HG03196 (cell line): Measurements from ENCODE around the gene FFAR3.

Experiments
- ATAC-seq: cut with Tn5 transposase; IDR thresholded peaks from one replicate; pipeline ENCODE4 v1.9.1; 2021; ENCODE audit not compliant: unreplicated experiment

FFAR3 gene

DNA sequence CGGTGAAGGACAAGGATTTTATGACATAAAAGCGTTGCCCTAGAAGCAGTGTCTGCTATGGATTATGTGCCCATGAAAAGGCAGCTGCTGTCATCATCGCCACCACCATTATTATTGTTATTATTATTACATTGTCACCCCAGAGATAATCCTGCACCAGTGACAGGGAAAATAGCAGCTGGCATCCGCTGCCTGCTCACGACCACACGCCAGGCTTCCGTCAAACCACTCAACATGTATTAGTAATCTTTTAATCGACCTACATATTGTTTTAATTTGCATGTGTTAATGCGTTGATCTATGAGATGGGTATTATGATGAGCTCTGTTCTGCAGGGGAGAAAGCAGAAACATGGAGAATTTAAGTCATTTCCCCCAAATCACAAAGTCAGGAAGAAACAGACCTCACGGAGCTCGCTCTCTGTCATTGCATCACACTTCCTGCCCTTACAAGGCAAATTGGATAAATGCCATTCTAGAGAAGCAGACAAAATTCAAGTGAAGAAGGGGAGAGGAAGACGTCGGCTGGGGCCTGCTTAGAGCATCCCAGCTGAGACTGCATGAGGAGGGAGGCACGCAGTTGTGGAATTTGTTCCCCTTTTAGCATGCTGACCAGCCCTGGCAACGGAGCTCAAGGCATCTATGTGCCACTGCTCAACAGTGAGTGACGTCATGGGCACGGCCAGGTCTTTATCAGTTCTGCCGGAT is at the start of gene FFAR3:
FFAR3 (plus strand) TSS at position 594 of the 707 bp plus-strand sequence. CDS start 431 bp downstream, outside the sequence.
- ATAC-seq: no peak

GRCh38 chr19:35308910-35309309 is 49.4 kb upstream of the FFAR3 start:
- ATAC-seq: no peak

DNA sequence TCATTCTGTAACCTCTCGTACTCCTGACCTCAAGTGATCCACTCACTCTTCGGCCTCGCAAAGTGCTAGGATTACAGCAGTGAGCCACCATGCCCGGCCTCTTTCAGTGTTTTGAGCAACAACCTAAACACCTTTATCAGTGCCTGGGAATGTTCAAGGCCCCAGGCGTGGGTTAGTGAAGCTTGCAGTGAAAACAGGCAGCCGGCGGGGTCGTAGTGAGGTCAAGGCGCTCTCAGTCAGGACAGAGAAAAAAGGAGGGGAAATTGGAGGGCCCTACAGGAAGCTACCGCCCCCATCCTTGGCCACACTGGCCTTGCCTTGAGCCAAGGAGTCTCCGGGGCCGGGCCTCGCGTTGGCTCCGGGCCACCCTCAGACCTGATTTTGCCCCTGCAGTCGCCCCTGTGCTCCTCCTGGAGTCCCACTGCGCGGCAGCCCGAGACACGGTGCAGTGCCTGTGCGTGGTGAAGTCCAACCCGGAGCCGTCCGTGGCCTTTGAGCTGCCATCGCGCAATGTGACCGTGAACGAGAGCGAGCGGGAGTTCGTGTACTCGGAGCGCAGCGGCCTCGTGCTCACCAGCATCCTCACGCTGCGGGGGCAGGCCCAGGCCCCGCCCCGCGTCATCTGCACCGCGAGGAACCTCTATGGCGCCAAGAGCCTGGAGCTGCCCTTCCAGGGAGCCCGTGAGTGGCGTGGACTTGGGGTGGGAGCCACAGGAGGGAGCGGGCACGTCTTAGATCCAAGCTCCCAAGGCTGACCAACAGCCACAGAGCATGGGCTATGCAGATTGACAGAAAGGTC is 48.6 kb upstream of the FFAR3 start:
- no peak for ATAC-seq

GRCh38 chr19:35310331-35310730 is 47.9 kb upstream of the FFAR3 start:
- ATAC-seq: no peak

- ATAC-seq: no peak
Observed at GRCh38 chr19:35310811-35311465, 47.3 kb upstream of the FFAR3 start.

- ATAC-seq: no peak
Observed at GRCh38 chr19:35311901-35312665, 46.2 kb upstream of the FFAR3 start.

GRCh38 chr19:35313587-35313986 is 44.7 kb upstream of the FFAR3 start:
- no peak for ATAC-seq

DNA sequence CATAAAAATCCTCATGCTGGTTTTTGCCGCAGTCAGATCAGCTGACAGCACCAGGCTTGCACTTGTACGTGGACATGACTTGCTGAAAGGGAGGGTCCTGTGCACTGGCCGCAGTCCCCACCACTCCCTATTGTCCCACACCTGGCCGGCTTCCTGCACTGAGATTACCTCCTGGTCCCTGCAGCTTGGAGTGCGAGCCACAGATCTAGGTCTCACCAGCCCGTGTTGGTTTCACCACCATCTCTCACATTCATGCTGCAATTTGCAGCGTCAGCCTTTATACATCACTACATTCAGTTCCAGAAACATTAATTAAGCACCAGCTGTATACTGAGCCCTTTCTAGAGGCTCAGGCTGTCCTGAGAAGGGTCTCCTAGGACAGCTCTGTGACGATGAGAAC is 44.2 kb upstream of the FFAR3 start:
- ATAC-seq: no peak

DNA sequence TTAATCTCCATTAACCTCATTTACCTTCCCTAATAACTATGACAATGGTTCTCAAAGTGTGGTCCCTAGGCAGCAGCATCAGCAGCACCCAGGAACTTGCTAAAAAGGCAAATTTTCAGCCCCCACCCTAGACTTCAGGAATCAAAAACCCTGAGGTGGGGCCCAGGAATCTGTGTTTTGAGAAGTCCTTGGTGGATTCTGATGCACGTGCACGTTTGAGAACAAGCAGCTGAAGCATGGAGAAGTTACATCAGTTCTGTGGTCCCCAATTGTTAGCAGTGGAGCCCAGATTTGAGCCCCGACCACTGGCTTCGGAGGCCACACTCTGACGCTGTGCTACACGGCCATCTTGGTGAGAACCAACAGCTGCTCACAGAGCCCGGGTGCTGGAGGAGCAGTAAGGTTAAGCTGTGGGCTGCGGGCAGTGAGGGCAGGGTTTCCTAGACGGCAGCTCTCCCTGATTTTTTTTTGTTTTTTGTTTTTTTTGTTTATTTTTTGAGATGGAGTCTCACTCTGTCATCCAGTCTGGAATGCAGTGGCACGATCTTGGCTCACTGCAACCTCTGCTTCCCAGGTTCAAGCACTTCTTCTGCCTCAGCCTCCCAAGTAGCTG is 43.3 kb upstream of the FFAR3 start:
- no peak for ATAC-seq

GRCh38 chr19:35315883-35316282 is 42.4 kb upstream of the FFAR3 start:
- no peak for ATAC-seq

DNA sequence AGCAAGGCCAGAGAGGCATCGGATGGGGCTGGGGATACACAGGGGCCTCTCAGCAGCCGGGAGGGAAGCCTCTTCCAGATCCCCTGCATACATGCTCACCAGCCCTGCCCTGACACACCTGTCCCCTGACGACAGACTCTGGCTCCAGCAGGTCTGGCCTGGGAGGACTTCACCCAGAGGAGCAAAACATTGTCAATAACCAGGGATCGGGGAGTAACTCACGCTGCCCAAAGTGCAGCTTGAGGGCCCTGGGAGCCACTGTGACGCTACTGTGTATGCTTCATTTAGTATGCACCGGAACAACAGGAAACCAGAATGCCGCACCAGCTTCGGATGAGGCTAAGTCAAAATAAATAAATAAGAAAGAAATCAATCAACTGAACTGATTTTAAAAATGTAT is 41.7 kb upstream of the FFAR3 start:
- ATAC-seq: no peak

DNA sequence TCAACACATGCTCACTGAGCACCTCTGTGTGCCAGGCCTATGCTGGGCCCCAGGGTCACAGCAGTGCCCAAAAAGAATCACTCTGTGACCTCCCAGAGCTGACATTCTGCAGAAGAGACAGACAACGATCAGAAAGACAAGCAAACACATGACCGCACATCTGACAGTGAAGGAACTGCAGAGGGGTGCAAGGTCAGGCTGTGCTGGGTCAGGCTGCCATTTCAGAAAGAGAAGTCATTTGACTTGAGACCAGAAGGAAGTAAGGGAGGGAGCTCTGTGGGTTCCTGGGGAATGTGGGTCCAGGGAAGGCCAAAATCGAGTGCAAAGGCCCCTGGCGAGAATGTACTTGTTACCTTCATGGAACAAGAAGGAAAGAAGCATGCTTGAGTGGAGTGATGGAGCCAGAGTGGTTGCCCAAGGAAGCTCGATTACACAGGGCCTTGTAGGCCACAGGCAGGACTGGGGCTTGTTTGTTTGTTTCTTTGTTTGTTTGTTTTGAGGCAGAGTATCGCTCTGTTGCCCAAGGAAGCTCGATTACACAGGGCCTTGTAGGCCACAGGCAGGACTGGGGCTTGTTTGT is 40.7 kb upstream of the FFAR3 start:
- ATAC-seq: no peak

GRCh38 chr19:35318679-35319448 is 39.4 kb upstream of the FFAR3 start:
- ATAC-seq: no peak

GRCh38 chr19:35320065-35320713 is 38.1 kb upstream of the FFAR3 start:
- no peak for ATAC-seq

- ATAC-seq: no peak
Observed at GRCh38 chr19:35321291-35321690, 37.0 kb upstream of the FFAR3 start.

DNA sequence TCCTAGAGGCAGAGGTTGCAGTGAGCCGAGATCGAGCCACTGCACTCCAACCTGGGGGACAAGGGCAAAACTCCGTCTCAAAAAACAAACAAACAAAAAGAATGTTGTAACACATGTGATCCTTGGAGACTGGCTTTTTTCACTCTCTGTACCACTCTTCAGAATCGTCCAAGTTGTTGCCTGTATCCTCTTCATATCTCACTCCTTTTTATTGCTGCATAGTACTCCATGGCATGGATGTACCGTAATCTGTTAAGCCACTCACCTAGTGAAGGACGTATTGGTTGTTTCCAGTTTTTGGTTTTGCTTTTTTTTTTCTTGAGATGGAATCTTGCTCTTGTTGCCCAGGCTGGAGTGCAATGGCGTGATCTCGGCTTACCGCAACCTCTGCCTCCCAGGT is 36.2 kb upstream of the FFAR3 start:
- no peak for ATAC-seq

- ATAC-seq: no peak
Observed at GRCh38 chr19:35327642-35328041, 30.6 kb upstream of the FFAR3 start.

DNA sequence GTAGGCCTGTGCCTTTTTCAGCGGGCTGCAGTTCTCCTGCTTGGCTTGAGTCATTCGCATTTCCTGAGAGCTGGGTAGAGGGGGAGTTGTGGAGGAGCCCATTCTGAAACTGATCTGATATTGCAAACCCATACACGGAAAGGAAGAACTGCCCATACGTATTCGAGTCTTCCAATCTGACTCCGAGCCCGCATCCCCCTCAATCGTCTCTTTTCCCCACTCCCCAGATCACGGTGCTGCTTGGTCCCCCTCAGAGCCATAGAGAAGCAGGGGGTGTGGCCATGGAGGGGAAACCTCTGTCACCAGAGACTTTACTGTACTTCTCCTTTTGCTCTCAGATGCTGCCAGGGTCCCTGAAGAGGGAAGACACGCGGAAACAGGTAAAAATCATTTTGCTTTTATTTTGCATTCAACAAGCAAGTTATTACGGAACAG is 29.4 kb upstream of the FFAR3 start, which contains the start of gene CD22:
CD22 (plus strand) TSS at position 337 of the 435 bp plus-strand sequence. CDS start 2,854 bp downstream, outside the sequence.
- ATAC-seq: no peak

- ATAC-seq: no peak
Observed at GRCh38 chr19:35329323-35329722, 28.9 kb upstream of the FFAR3 start.
